Lower leg skin (tissue), 3 donors: ENCODE data around the gene TSEN15.

ENCODE experiments used
- POLR2A ChIP-seq, 2 donors: fragments of 450-650 bp; IDR thresholded peaks; one replicate each; pipeline ENCODE4 v1.6.1; 2016 to 2017; ENCODE audit warnings: antibody characterized with exemption in 2 of 2, mild to moderate bottlenecking in 1 of 2, moderate library complexity in 1 of 2
- TF ChIP-seq, protein P1 (sequence below), 3 donors: fragments of 450-650 bp; IDR thresholded peaks; one replicate each; pipeline ENCODE4 v1.5.1; 2016; ENCODE audit warnings: antibody characterized with exemption in 3 of 3, mild to moderate bottlenecking in 3 of 3, moderate library complexity in 2 of 3

GRCh38 chr1:184072376-184072775 is 20.8 kb downstream of the TSEN15 start:
- TF ChIP-seq, protein P1, sequence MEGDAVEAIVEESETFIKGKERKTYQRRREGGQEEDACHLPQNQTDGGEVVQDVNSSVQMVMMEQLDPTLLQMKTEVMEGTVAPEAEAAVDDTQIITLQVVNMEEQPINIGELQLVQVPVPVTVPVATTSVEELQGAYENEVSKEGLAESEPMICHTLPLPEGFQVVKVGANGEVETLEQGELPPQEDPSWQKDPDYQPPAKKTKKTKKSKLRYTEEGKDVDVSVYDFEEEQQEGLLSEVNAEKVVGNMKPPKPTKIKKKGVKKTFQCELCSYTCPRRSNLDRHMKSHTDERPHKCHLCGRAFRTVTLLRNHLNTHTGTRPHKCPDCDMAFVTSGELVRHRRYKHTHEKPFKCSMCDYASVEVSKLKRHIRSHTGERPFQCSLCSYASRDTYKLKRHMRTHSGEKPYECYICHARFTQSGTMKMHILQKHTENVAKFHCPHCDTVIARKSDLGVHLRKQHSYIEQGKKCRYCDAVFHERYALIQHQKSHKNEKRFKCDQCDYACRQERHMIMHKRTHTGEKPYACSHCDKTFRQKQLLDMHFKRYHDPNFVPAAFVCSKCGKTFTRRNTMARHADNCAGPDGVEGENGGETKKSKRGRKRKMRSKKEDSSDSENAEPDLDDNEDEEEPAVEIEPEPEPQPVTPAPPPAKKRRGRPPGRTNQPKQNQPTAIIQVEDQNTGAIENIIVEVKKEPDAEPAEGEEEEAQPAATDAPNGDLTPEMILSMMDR (IDR thresholded peaks at IDR 0.05), result no peak
- TF ChIP-seq POLR2A (IDR thresholded peaks at IDR 0.05), result no peak
